ENCODE results near the gene CLSTN2.

The CLSTN2 gene

GRCh38 chr3:140343211-140344081 lies 408.5 kb downstream of the CLSTN2 start:
- DNase-seq (ENCODE audit: low spot score), result no peak

- DNase-seq (ENCODE audit: low spot score), result no peak
These were observed 409.1 kb downstream of the CLSTN2 start for GRCh38 chr3:140344082-140344454.

GRCh38 chr3:140344601-140345205 lies 409.7 kb downstream of the CLSTN2 start:
- no peak for DNase-seq (ENCODE audit: low spot score)

GRCh38 chr3:140347151-140347550 lies 412.2 kb downstream of the CLSTN2 start:
- DNase-seq (ENCODE audit: low spot score), result no peak

GRCh38 chr3:140349938-140350337 lies 415.0 kb downstream of the CLSTN2 start:
- no peak for DNase-seq (ENCODE audit: low spot score)

GRCh38 chr3:140351466-140351865 lies 416.5 kb downstream of the CLSTN2 start:
- DNase-seq (ENCODE audit: low spot score), result no peak

GRCh38 chr3:140355481-140355880 lies 420.5 kb downstream of the CLSTN2 start:
- DNase-seq (ENCODE audit: low spot score), result no peak

GRCh38 chr3:140358686-140359085 lies 423.7 kb downstream of the CLSTN2 start:
- DNase-seq (ENCODE audit: low spot score), result no peak

GRCh38 chr3:140359233-140359995 lies 424.4 kb downstream of the CLSTN2 start:
- DNase-seq (ENCODE audit: low spot score), result no peak

- DNase-seq (ENCODE audit: low spot score), result no peak
These were observed 425.3 kb downstream of the CLSTN2 start for GRCh38 chr3:140360332-140360731.

- DNase-seq (ENCODE audit: low spot score), result no peak
These were observed 428.8 kb downstream of the CLSTN2 start for GRCh38 chr3:140363801-140364200.

DNA sequence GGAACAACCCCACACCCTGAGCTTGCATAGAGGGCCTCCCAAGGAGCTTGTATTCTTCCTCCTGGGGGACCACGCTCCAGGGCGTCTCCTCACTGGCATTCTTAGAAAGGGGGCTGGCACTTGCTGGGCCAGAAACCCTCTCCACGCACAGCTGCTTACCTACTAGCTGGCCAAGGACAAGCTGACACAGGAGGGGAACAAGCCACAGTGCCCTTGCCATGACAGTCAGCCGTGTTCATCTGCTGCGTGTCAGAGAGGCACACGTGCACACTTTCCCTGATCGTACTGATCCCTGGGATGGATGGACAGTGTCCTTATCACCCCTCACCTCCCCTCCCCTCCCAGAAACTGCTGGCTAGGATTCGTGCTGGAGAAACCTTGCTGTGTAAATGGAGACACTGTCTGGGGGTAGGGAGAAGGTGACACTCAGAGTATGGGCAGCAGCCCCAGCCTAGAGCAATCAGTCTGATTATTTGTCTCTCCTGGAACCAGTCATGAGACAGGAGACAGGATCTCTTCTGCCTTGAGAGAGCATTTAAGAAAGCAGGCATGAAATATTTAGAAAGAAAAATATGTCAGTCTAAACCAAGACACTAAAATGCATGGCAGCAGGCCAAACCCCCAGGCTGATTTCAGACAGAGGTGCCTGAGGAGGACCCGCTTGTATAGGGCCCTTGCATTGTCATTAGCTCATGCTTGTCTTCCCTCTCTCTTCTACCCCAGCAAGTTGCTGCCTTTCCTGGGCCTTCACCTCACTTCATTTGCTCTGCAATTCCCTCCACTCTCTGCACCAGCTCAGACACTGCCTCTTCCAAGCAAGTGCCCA lies 431.1 kb downstream of the CLSTN2 start:
- DNase-seq (ENCODE audit: low spot score), result no peak

GRCh38 chr3:140368223-140368811 lies 433.3 kb downstream of the CLSTN2 start:
- DNase-seq (ENCODE audit: low spot score), result no peak

DNA sequence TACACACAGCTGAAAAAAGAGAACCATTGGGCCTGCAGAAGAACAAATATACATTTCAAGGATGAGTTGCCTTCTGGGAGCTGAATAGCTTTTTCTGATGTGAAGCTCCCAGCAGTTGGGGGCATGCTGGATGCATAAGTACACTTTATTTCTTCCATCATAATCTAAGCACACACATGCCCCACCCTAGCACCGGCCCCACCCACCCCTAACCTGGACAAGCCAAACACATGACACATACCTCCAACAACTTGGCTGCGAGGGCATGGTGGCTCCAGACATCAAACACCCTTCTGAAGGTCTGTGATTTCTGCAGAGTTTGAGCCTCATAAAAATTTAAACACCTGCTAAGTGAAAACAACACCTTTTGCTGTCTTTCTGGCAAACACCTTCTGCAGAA lies 435.7 kb downstream of the CLSTN2 start:
- DNase-seq (ENCODE audit: low spot score), result no peak

- no peak for DNase-seq (ENCODE audit: low spot score)
These were observed 438.2 kb downstream of the CLSTN2 start for GRCh38 chr3:140373234-140373633.

GRCh38 chr3:140375002-140375401 lies 440.0 kb downstream of the CLSTN2 start:
- no peak for DNase-seq (ENCODE audit: low spot score)

- no peak for DNase-seq (ENCODE audit: low spot score)
These were observed 441.3 kb downstream of the CLSTN2 start for GRCh38 chr3:140376136-140376889.

DNA sequence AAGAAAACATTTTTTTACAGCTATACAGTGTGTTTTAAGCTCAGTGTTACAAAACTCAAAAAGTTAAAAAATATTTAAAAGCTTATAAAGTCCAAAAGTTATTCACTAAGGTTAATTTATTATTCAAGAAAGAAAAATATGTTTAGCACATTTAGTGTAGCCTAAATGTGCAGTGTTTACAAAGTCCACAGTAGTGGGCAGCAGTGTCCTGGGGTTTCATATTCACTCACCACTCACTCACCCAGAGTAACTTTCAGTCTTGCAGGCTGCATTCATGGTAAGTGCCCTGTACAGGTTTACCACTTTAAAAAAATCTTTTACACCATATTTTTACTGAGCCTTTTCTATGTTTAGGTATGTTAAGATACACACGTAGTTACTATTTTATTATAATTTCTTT lies 442.7 kb downstream of the CLSTN2 start:
- DNase-seq (ENCODE audit: low spot score), result no peak

DNA sequence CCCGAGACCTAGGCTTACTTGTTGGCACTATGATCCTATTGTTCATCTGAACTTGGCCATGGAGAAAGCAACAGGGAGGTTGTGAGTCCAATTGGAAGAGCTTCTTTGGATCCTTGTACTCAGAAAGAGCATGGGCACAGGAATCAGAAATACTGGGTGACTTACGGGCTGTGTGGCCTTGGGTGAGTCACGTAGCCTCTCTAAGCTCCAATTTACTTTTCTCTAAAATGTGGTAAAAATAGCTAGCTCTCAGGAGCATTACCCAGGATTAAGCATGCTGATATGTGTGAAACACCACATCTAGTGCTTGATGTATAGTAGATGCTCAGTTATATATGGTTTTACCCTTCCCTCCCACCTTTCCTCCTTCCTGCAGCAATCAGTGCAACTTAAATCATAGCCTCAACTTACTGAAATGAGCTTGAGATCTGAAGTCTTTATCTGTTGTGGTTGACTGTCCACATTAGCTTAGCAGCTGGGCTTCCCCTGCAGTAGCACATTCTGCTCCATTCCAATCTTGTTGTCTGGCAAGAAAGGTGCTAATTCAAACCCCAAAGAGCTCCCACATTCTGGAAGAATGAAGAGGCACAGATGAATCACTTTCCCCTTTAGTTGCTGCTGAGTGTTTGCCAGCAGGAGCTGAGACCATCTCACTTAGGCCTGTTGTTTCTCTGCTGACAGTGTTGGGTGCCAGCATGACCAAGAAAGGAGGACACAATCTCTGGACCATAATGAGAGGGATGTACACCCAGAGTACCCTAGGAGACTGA lies 443.8 kb downstream of the CLSTN2 start:
- DNase-seq (ENCODE audit: low spot score), result no peak

Data from D341Med (cell line).